ENCODE measurements around the gene TALDO1.

The TALDO1 gene

GRCh38 chr11:788953-789940, 42.0 kb downstream of the TALDO1 start:
- DNase-seq = no peak

- peak; percentile 79 for DNase-seq
Observed at GRCh38 chr11:789943-790342, 42.7 kb downstream of the TALDO1 start, which contains the start of gene CEND1. Gene CEND1 (minus strand): TSS chr11:790090. CDS start chr11:788576, 1,514 bp downstream.

- peak; percentile 56 for DNase-seq
Observed at GRCh38 chr11:790721-791564, 43.7 kb downstream of the TALDO1 start.

DNA sequence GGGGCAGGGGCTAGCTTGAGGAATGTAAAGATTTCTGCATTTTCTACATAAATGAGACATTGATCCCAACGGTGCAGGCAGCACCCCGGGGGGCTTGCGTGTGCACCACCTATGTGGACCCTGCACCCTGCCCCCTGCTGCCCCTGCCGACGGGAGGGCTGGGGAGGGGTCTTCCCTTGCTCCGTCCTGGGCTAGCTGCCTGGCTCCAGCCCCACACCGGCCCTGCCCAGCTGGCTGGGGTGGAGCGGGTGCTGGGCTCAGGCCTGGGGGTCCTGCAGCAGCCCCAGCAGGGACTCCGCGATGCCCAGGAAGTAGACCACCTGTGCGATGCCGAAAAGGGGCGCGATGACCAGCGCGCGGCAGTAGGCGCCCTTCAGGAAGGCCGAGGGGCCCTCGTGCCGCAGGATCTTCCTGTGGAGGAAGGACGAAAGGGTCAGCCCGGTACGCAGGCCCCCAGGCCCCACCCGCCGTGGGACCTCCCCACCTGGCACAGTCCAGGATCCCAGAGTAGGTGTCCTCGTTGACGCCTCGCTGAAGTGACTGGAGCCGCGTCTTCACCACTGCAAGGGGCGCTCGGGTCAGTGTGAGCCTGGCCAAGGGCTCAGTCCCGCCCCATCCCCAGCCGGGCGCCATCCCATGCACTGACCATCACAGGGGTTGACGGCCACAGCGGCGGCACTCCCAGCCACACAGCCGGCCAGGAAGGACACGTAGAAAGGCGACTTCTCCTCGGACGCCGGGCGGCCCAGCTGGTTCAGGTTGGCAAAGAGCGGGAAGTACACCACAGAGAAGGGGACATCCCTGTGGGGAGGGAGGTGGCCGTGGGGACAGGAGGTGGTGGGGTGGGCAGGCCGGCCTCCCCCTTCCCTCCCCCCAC, 44.6 kb downstream of the TALDO1 start:
- no peak for DNase-seq

- no peak for DNase-seq
Observed at GRCh38 chr11:792535-792821, 45.2 kb downstream of the TALDO1 start.

DNA sequence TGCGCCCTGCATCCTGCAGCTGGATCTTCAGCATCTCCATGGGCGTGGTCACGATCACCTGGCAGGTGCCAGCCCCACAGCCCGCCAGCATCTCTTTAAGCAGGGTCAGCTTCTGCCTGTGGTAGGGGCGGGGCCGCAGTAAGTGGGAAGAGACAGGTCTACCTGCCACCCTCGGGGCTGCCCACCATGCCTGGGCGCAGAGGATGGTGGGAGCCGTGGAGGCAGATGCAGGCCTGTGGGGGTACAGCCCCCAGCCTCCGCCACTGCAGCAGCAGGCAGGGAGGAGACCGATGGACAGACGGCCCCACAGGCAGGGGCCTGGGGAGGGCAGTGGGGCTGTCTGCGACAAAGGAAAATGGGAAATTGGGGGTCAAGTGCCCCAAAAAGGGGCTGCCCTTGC, 45.6 kb downstream of the TALDO1 start:
- DNase-seq = no peak

GRCh38 chr11:793556-793955, 46.3 kb downstream of the TALDO1 start:
- DNase-seq = no peak

DNA sequence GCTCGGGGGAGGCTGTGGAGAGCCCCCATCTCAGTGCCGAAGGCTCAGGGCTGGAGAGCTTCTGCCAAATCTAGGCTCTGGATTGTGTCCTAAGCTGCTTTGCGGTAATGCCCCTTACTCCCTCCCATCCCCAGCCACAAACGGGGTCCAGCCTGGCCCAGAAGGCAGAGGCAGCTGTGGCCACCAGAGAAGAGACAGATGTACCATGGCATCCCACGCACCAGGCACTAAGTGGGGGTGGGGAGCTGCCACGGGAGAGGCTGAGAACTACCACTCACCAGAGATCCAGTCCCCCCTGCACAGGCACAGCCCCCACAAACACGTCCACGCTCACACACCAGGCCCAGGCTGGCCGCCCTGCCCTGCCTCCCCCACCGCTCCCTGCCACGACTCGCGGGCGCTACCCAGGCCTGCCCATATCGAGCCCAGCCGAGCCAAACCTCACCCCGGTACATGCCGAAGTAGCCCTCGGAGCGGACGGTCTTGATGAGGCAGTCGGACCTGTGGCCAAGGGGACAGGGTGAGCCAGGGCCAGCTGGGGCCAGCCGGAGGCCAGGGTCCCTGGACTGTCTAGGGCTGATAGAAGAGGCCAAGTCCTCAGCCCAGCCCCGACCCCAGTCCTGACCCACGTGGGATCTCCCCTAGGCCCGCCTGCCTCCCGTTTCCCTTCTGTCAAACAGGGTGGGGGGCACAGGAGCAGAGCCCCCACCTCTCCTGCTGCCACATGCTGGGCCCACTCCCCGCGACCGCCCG, 46.9 kb downstream of the TALDO1 start:
- no peak for DNase-seq

GRCh38 chr11:794766-795633, 47.7 kb downstream of the TALDO1 start:
- DNase-seq = no peak

DNA sequence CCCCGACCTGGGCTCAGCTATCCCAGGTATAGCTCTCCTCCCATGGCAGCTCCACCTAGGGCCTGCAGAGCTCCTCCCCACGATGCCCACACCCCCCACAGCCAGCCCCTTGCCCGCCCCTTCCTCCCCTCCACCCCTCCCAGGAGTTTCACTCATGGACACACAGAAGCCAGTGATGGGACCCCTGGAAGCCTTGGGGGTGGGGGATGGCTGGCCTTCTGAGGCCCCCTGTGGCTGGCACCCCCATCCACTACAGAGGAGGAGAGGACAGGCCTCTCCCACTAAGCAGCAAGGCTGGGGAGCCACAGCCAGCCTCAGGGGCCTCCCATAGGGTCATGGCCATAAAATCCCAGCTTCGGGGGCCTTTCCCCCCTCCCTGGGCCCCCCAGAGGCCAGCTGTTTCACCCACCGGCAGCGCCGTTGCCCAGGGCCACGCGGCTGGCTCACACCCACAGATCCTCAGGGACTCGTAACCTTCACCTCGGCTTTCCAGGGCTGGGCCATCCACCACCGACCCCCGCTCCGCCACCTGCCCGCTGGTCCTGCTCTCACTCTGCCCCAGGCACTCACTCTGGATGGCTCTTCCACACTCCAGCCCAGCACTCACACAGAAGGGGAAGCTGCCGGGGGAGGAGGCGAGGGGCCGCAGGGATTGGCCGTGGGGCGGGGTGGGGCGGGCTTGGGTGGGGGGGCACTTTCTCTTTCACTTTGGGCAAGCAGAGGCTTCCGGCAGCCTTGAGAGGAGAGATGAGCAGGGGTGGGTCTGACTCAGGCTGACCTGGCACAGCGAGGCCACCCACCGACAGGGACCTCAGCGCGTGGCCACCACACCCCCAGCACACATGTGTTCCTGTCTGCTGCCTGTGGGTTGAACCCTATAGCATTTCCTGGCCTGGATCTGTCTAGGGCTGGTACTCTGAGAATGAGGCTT, 48.6 kb downstream of the TALDO1 start:
- peak; percentile 78 for DNase-seq

DNA sequence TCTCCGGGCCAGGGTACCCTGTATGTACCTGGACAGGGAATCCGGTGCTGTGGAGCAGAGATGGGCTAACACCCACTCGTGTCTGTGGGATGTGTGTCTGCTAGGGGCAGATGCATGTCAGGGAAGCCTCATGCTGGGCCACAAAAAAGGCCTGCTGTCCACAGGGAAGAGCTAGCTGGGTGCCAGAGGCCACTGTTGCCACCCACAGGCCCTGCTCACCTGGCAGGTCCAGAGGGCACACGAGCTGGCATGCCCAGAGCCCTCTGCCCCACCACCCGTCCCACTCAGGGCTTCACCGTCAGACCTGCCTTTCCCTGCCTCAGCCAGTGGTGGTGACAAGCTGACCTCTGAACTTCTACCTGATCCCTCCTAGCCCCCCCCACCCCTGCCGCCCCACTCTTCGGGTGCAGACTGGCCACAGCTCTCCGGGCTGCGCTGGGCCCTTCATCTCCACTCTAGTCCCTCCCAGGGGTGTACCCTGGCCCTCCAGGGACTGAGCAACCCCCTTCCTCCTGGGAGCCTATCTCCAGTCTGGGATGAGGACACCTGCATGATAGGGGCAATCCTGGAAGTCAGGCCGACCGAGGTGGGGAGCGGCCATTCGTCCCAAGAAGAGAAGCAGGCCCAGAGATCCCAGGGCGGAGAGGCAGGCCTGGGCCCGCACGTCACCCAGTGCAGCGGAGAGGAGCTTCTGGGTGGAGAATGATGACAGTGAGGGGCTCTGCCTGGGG, 49.5 kb downstream of the TALDO1 start:
- DNase-seq = no peak

GRCh38 chr11:797296-798092, 50.2 kb downstream of the TALDO1 start:
- DNase-seq = peak; percentile 90

GRCh38 chr11:798093-798713, 50.9 kb downstream of the TALDO1 start, which contains the start of gene SLC25A22:
Gene SLC25A22 (minus strand): TSS chr11:798281. CDS start chr11:795006, 3,275 bp downstream.
- peak; percentile 83 for DNase-seq

- DNase-seq = no peak
Observed at GRCh38 chr11:799641-800316, 52.5 kb downstream of the TALDO1 start.

GRCh38 chr11:800473-800872, 53.2 kb downstream of the TALDO1 start:
- no peak for DNase-seq

DNA sequence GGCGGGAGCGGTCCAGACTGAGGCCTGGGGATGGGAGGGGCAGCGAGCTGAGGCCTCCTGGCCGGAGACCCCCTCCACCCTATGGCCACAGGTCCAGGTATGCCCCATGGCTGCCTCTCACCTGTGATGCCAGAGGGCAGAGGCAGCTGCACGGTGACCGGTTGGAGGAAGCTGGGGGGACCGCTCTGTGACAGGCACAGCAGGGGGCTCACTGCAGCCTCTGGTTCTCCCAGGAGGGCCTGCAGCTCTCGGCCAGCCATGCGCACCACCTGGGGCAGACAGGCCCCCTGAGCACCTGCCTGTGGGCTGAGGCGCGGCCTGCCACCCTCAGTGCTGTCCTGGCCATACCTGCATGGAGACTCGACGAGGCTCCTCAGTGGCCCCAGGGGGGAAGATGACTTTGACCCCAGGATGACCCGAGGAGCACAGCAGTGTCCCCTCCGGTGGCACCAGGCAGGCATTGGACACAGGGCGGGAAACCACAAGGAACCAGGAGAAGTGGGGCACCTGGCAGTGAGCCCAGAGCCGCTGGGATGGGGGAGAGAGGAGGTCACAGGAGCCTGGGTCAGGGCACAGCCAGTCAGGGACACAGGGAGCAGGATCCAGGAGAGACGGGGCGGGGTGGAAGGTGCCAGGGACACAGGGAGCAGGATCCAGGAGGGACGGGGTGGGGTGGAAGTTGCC, 54.0 kb downstream of the TALDO1 start:
- no peak for DNase-seq

Measured in NCI-H2227 treated with DMSO at 0.1 percent for 48 hours (cell line).